ENCODE data around the gene YWHAQ. TPM values are rescaled to one million over a fixed set of nuclear protein-coding genes. Genes with fewer than 3 reads are reported as not detected.
A peak's percentile ranks its signal among the peaks of the same experiment; 100 is the strongest.

YWHAQ gene
- total RNA-seq, 4 donors from 2014 or later, result 76.9 to 155 (median 114) TPM

- Histone ChIP-seq H3K4me3 (no peak overlapping the region), H3K27ac (no peak overlapping the region), H3K4me1 (no peaks in the 10 kb centered on the region), H3K27me3 (no peaks in the 10 kb centered on the region), H3K36me3 (no peaks in the 10 kb centered on the region), H3K9me3 (no peaks in the 10 kb centered on the region)
- DNase-seq, result no peak
- TF ChIP-seq POLR2A (IDR thresholded peaks at IDR 0.05) (no peak), CTCF (IDR thresholded peaks at IDR 0.05) (peak in 1 of 6 experiments; percentile 4)
These were observed 57.0 kb downstream of the YWHAQ start for GRCh38 chr2:9573840-9574239.

- Histone ChIP-seq H3K27me3 (no peaks in the 10 kb centered on the region), H3K27ac (no peak overlapping the region), H3K4me1 (no peaks in the 10 kb centered on the region), H3K9me3 (no peaks in the 10 kb centered on the region), H3K4me3 (no peak overlapping the region), H3K36me3 (no peaks in the 10 kb centered on the region)
- TF ChIP-seq CTCF (IDR thresholded peaks at IDR 0.05), result no peak
- no peak for TF ChIP-seq POLR2A (IDR thresholded peaks at IDR 0.05)
- no peak for DNase-seq
These were observed 57.6 kb downstream of the YWHAQ start for GRCh38 chr2:9573013-9573720.

GRCh38 chr2:9570182-9571060 lies 60.4 kb downstream of the YWHAQ start:
- no peaks in the 10 kb centered on the region for H3K4me1 ChIP-seq
- H3K27me3 ChIP-seq, result no peaks in the 10 kb centered on the region
- H3K4me3 ChIP-seq, result no peak overlapping the region
- DNase-seq, result no peak
- H3K27ac ChIP-seq, result no peak overlapping the region
- no peaks in the 10 kb centered on the region for H3K9me3 ChIP-seq
- TF ChIP-seq POLR2A (IDR thresholded peaks at IDR 0.05) (no peak), CTCF (IDR thresholded peaks at IDR 0.05) (no peak)
- no peaks in the 10 kb centered on the region for H3K36me3 ChIP-seq

GRCh38 chr2:9565436-9566153 lies 65.2 kb downstream of the YWHAQ start:
- Histone ChIP-seq H3K4me1 (peaks cover 0 to 3% (median 0%) of the 10 kb centered on the region in 4 donors), H3K27ac (peak overlapping the region in 3 of 4 donors; percentile 54 to 76 (median 71)), H3K36me3 (no peaks in the 10 kb centered on the region), H3K4me3 (no peak overlapping the region), H3K27me3 (no peaks in the 10 kb centered on the region), H3K9me3 (no peaks in the 10 kb centered on the region)
- DNase-seq, result peak in 2 of 3 donors; percentile 54 to 85
- TF ChIP-seq CTCF (IDR thresholded peaks at IDR 0.05) (no peak), POLR2A (IDR thresholded peaks at IDR 0.05) (no peak)

GRCh38 chr2:9560628-9561027 lies 70.2 kb downstream of the YWHAQ start:
- Histone ChIP-seq H3K4me1 (peaks cover 0 to 9% (median 0%) of the 10 kb centered on the region in 4 donors), H3K9me3 (no peaks in the 10 kb centered on the region), H3K27me3 (no peaks in the 10 kb centered on the region), H3K27ac (no peak overlapping the region), H3K4me3 (no peak overlapping the region), H3K36me3 (no peaks in the 10 kb centered on the region)
- TF ChIP-seq CTCF (IDR thresholded peaks at IDR 0.05) (no peak), POLR2A (IDR thresholded peaks at IDR 0.05) (no peak)
- no peak for DNase-seq

All from Peyer's patch (tissue), 4 donors.